AG04450 (cell line): Measurements from ENCODE around the gene FOS. TPM values are rescaled to one million over a fixed set of nuclear protein-coding genes. Genes with fewer than 3 reads are reported as not detected.

Experiments
- CTCF ChIA-PET: fragments of 300-600, 350-600 bp; formaldehyde crosslinking; extraction: SDS; loops from one replicate; lab custom pipeline; 2022; ENCODE audit warnings: antibody characterized with exemption, inconsistent platforms; lab: Charles Lee
- POLR2A ChIA-PET: fragments of 350-600 bp; formaldehyde crosslinking; extraction: SDS; loops from one replicate; lab custom pipeline; 2021; ENCODE audit warnings: antibody characterized with exemption, inconsistent platforms; lab: Yijun Ruan, JAX
- DNase-seq: peaks from one replicate; pipeline ENCODE4 v3.0.0-alpha.2; 2011; ENCODE audit warnings: low read depth, low spot score
- H3K27ac ChIP-seq: one replicate; pipeline ENCODE4 v1.5.1; 2012; ENCODE audit warnings: low read depth, low read length, control low read depth
- H3K27me3 ChIP-seq: one replicate; pipeline ENCODE4 v1.6.0; 2012; ENCODE audit warnings: low read length; ENCODE audit not compliant: control insufficient read depth, insufficient read depth
- H3K4me3 ChIP-seq: 2 replicates; pipeline ENCODE4 v1.5.1; 2011; ENCODE audit warnings: mild to moderate bottlenecking, low read depth, low read length, control low read depth
- H3K9me3 ChIP-seq: 2 replicates; pipeline ENCODE4 v1.5.1; 2012; ENCODE audit warnings: low read length; ENCODE audit not compliant: control insufficient read depth, insufficient read depth
- polyA plus RNA-seq: library from polyadenylated mRNA; depleted of rRNA; stranded (reverse); fragments of >200 nt; gene quantifications from 2 replicates; pipeline ENCODE4 v1.2.3, GENCODE V29; 2011
- TF ChIP-seq, protein P1 (sequence below): IDR thresholded peaks from 2 replicates; pipeline ENCODE4 v1.5.1; 2011; ENCODE audit warnings: low read depth, low read length, control low read depth, inconsistent platforms

The FOS gene
- polyA plus RNA-seq, 1 experiment = 30.6 TPM

DNA sequence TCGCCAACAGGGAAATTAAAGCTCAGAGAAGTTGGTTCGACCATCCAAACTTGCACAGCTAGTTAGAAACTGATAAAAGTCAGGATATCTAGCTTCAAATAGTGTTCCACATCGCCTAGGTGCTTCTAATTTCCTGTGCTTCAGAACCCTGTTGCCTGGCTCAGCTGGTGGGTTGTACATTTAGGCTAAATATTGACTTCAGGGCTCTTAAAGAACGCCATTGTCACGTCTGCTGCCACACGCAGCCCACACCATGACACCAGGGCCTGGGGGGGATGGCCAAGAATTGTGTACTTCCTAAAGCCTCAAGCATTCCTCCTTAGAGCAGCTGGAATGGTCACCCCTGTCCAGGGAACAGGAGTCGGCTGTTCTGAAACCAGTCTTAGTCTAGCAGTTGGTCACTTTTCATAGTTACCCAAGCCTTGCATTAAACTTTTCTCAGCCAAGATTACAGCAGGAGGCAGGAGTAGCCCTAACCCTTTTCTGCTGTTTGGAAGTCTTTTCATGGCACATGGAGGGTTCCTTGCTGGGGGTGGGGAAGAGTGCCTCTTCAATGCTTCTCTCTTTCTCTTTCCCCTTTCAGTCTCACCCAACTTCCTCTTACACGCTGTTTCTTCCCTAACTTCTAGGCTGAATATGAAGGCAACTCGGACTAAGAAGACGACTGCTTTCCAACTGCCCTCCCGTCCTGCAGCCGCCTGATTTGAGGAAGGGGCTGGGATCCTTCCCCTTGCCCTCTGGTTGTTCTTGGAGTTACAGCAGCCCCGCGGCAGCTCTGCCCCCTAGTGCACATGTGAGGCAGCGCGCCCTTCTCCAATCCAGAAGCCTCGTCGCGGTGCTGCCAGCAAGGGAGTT is 17.1 kb downstream of the FOS start:
- CTCF ChIA-PET = interaction anchor here (0.6 to 6.1 kb wide), 21 partner anchors 9 to 687 kb away, joined by 3 to 48 read pairs (median 4); no protein-coding TSS in a partner anchor
- DNase-seq = no peak
- TF ChIP-seq, protein P1, sequence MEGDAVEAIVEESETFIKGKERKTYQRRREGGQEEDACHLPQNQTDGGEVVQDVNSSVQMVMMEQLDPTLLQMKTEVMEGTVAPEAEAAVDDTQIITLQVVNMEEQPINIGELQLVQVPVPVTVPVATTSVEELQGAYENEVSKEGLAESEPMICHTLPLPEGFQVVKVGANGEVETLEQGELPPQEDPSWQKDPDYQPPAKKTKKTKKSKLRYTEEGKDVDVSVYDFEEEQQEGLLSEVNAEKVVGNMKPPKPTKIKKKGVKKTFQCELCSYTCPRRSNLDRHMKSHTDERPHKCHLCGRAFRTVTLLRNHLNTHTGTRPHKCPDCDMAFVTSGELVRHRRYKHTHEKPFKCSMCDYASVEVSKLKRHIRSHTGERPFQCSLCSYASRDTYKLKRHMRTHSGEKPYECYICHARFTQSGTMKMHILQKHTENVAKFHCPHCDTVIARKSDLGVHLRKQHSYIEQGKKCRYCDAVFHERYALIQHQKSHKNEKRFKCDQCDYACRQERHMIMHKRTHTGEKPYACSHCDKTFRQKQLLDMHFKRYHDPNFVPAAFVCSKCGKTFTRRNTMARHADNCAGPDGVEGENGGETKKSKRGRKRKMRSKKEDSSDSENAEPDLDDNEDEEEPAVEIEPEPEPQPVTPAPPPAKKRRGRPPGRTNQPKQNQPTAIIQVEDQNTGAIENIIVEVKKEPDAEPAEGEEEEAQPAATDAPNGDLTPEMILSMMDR = peak; percentile 99
- Histone ChIP-seq H3K27ac (peak overlapping the region; percentile 57), H3K9me3 (no peaks in the 10 kb centered on the region), H3K4me3 (peak overlapping the region; percentile 80), H3K27me3 (no peaks in the 10 kb centered on the region)
- POLR2A ChIA-PET = interaction anchor here (0.6 to 2.1 kb wide), 5 partner anchors 17 to 169 kb away, joined by 3 to 13 read pairs (median 7); partner anchors contain the start of genes FOS and NEK9

DNA sequence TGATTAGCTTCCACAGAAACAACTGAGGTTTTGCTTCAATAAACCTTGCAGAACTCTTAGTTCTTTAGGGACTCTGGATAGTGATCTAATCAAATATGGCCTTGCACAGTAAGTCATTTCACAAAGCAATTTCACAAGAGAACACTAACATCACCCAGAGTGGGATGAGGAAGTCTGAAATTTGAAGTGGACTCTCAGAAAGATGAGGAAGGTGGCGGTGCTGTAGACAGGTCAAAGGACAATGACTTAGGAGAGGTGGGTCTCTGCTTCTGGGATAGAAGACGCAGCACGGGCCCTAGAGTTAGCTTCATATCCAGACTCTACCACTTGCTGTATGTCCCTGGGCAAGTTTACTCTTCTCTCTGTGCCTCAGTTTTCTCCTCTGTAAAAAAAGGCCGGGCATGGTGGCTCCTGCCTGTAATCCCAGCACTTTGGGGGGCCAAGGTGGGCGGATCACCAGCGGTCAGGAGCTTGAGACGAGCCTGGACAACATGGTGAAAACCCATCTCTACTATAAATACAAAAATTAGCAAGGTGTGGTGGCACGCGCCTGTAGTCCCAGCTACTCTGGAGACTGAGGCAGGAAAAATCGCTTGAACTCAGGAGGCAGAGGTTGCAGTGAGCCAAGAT is 18.9 kb downstream of the FOS start:
- no peaks in the 10 kb centered on the region for H3K9me3 ChIP-seq
- ChIA-PET POLR2A (interaction anchor here (0.6 kb wide), 1 partner anchor 61 kb away, joined by 5 read pairs; no protein-coding TSS in a partner anchor), CTCF (interaction anchor here (0.6 to 6.1 kb wide), 19 partner anchors 98 to 436 kb away, joined by 3 to 48 read pairs (median 5); partner anchors contain the start of gene TMED10)
- TF ChIP-seq, protein P1 = no peak
- H3K27me3 ChIP-seq = no peaks in the 10 kb centered on the region
- no peak overlapping the region for H3K4me3 ChIP-seq
- no peak overlapping the region for H3K27ac ChIP-seq
- no peak for DNase-seq

GRCh38 chr14:75298187-75298965 is 19.7 kb downstream of the FOS start:
- POLR2A ChIA-PET = no interaction called here
- CTCF ChIA-PET = interaction anchor here (0.9 to 6.1 kb wide), 8 partner anchors 115 to 190 kb away, joined by 3 to 48 read pairs (median 4); no protein-coding TSS in a partner anchor
- TF ChIP-seq, protein P1 = no peak
- no peak for DNase-seq
- Histone ChIP-seq H3K27me3 (no peaks in the 10 kb centered on the region), H3K4me3 (no peak overlapping the region), H3K9me3 (no peaks in the 10 kb centered on the region), H3K27ac (no peak overlapping the region)

- DNase-seq = no peak
- POLR2A ChIA-PET = interaction anchor here (0.5 kb wide), 1 partner anchor 1606 kb away, joined by 5 read pairs; no protein-coding TSS in a partner anchor
These were observed 20.4 kb downstream of the FOS start for GRCh38 chr14:75299059-75299458.

More at GRCh38 chr14:75299059-75299458, 20.4 kb downstream of the FOS start:
- Histone ChIP-seq H3K27ac (no peak overlapping the region), H3K4me3 (no peak overlapping the region), H3K27me3 (no peaks in the 10 kb centered on the region), H3K9me3 (no peaks in the 10 kb centered on the region)
- TF ChIP-seq, protein P1 = no peak
- CTCF ChIA-PET = interaction anchor here (0.9 to 6.1 kb wide), 6 partner anchors 9 to 169 kb away, joined by 3 to 48 read pairs (median 4); no protein-coding TSS in a partner anchor
